Activated CD8-positive, alpha-beta memory T cell treated with anti-CD3 and anti-CD28 coated beads, Interleukin-2, amount 50 U/mL, for 24 hours (primary cell): ENCODE data around the gene UBE4B.
"Not testable (repeated sequence)": the region's sequence is repeated elsewhere in the genome, so short reads cannot be mapped to it uniquely, and the experiment has no call there.

Source experiments
- DNase-seq: peaks from one replicate; pipeline ENCODE4 v3.0.0-alpha.2; 2020; ENCODE audit errors: extremely low read depth

Gene UBE4B

GRCh38 chr1:10210841-10211804, 178.4 kb downstream of the UBE4B start:
- no peak for DNase-seq

- no peak for DNase-seq
Measured at GRCh38 chr1:10211805-10212410, 179.2 kb downstream of the UBE4B start.

- DNase-seq = no peak
Measured at GRCh38 chr1:10212476-10212875, 179.7 kb downstream of the UBE4B start.

GRCh38 chr1:10213186-10213705, 180.5 kb downstream of the UBE4B start:
- DNase-seq = no peak

GRCh38 chr1:10216090-10216749, 183.5 kb downstream of the UBE4B start:
- DNase-seq = no peak

- no peak for DNase-seq
Measured at GRCh38 chr1:10217748-10218441, 185.1 kb downstream of the UBE4B start.

- DNase-seq = no peak
Measured at GRCh38 chr1:10220200-10220599, 187.4 kb downstream of the UBE4B start.

- not testable (repeated sequence) for DNase-seq
Measured at GRCh38 chr1:10220657-10221056, 187.9 kb downstream of the UBE4B start.

GRCh38 chr1:10225573-10225972, 192.8 kb downstream of the UBE4B start:
- no peak for DNase-seq

GRCh38 chr1:10228528-10228927, 195.8 kb downstream of the UBE4B start:
- DNase-seq = no peak

GRCh38 chr1:10229903-10230302, 197.1 kb downstream of the UBE4B start:
- no peak for DNase-seq
